ENCODE data around the gene APP. TPM values are rescaled to one million over a fixed set of nuclear protein-coding genes. Genes with fewer than 3 reads are reported as not detected.

The APP gene
- total RNA-seq, 1 experiment from 2014 or later: 560 TPM

DNA sequence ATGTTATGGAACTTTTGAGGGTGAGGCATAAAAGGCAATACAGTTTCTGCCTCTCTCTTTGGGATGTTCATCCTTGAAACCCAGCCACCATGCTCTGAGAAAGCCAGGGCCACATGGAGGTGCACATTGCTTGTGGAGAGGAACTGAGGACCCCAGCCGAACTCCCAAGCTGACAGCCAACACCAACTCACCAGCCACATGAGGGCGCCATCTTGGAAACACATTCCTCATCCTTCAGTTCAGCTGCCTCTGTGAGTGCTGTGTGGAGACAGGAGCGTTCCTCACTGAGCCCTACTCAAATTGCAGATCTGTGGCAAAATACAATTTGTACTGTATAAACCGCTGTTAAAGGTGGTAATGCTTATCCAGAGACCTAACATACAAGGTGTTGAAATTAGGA, 298.3 kb downstream of the APP start:
- peak; percentile 51 for DNase-seq (ENCODE audit: low spot score)
- CTCF ChIA-PET: interaction anchor here (1.1 to 2.8 kb wide), 5 partner anchors 10 to 264 kb away, joined by 3 to 13 read pairs (median 5); no protein-coding TSS in a partner anchor
- no peak for TF ChIP-seq IRF2 (CRISPR knock-in tag; IDR thresholded peaks at IDR 0.05; ENCODE audit: borderline replicate concordance, low read depth)
- TF ChIP-seq, protein P1, sequence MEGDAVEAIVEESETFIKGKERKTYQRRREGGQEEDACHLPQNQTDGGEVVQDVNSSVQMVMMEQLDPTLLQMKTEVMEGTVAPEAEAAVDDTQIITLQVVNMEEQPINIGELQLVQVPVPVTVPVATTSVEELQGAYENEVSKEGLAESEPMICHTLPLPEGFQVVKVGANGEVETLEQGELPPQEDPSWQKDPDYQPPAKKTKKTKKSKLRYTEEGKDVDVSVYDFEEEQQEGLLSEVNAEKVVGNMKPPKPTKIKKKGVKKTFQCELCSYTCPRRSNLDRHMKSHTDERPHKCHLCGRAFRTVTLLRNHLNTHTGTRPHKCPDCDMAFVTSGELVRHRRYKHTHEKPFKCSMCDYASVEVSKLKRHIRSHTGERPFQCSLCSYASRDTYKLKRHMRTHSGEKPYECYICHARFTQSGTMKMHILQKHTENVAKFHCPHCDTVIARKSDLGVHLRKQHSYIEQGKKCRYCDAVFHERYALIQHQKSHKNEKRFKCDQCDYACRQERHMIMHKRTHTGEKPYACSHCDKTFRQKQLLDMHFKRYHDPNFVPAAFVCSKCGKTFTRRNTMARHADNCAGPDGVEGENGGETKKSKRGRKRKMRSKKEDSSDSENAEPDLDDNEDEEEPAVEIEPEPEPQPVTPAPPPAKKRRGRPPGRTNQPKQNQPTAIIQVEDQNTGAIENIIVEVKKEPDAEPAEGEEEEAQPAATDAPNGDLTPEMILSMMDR (IDR thresholded peaks at IDR 0.05): 0 out of 2 replicates have a peak, but pooled peaks have one; percentile 19
- Mint-ChIP-seq H3K36me3 (peaks cover 5% of the 10 kb centered on the region), H3K27ac (no peak overlapping the region), H3K9me3 (peaks cover 12% of the 10 kb centered on the region; the same call in 1 of the 2 replicates), H3K4me3 (no peak overlapping the region), H3K4me1 (peaks cover 4% of the 10 kb centered on the region), H3K27me3 (ENCODE audit: low read depth) (no peaks in the 10 kb centered on the region)
- POLR2A ChIA-PET: interaction anchor here (0.7 kb wide), 1 partner anchor 593 kb away, joined by 6 read pairs; no protein-coding TSS in a partner anchor
- peak; percentile 82 for ATAC-seq

DNA sequence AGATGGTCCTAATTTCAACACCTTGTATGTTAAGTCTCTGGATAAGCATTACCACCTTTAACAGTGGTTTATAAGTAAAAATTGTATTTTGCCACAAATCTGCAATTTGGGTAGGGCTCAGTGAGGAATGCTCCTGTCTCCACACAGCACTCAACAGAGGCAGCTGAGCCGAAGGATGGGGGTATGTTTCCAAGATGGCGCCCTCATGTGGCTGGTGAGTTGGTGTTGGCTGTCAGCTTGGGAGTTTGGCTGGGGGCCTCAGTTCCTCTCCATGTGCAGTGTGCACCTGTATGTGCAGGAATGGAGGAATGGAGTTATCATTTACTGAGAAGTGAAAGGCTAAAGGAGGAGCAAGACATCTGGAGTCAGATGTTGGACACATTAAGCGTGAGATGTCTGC, 299.0 kb downstream of the APP start:
- DNase-seq (ENCODE audit: low spot score) (peak; percentile 41), ATAC-seq (peak; percentile 64)
- no peak overlapping the region for H3K4me3 Mint-ChIP-seq
- no peaks in the 10 kb centered on the region for H3K27me3 Mint-ChIP-seq (ENCODE audit: low read depth)
- H3K27ac Mint-ChIP-seq: no peak overlapping the region
- no peak for TF ChIP-seq TP53 (CRISPR knock-in tag; IDR thresholded peaks at IDR 0.05)
- TF ChIP-seq ZNF396 (CRISPR knock-in tag; IDR thresholded peaks at IDR 0.05; ENCODE audit: borderline replicate concordance): no peak
- no peak for TF ChIP-seq ZNF232 (CRISPR knock-in tag; IDR thresholded peaks at IDR 0.05)
- TF ChIP-seq, protein P2, sequence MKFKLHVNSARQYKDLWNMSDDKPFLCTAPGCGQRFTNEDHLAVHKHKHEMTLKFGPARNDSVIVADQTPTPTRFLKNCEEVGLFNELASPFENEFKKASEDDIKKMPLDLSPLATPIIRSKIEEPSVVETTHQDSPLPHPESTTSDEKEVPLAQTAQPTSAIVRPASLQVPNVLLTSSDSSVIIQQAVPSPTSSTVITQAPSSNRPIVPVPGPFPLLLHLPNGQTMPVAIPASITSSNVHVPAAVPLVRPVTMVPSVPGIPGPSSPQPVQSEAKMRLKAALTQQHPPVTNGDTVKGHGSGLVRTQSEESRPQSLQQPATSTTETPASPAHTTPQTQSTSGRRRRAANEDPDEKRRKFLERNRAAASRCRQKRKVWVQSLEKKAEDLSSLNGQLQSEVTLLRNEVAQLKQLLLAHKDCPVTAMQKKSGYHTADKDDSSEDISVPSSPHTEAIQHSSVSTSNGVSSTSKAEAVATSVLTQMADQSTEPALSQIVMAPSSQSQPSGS (CRISPR knock-in tag; IDR thresholded peaks at IDR 0.05; ENCODE audit: borderline replicate concordance, low read depth): no peak
- no peak for TF ChIP-seq TEAD1 (CRISPR knock-in tag; IDR thresholded peaks at IDR 0.05)
- TF ChIP-seq CREB1 (CRISPR knock-in tag; IDR thresholded peaks at IDR 0.05): no peak
- no peak for TF ChIP-seq NR1H2 (CRISPR knock-in tag; IDR thresholded peaks at IDR 0.05)
- TF ChIP-seq GABPB1 (CRISPR knock-in tag; IDR thresholded peaks at IDR 0.05): no peak
- TF ChIP-seq, protein P3, sequence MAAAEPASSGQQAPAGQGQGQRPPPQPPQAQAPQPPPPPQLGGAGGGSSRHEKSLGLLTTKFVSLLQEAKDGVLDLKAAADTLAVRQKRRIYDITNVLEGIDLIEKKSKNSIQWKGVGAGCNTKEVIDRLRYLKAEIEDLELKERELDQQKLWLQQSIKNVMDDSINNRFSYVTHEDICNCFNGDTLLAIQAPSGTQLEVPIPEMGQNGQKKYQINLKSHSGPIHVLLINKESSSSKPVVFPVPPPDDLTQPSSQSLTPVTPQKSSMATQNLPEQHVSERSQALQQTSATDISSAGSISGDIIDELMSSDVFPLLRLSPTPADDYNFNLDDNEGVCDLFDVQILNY (CRISPR knock-in tag; IDR thresholded peaks at IDR 0.05): no peak
- TF ChIP-seq ATF1 (CRISPR knock-in tag; IDR thresholded peaks at IDR 0.05): no peak
- TF ChIP-seq, protein P4, sequence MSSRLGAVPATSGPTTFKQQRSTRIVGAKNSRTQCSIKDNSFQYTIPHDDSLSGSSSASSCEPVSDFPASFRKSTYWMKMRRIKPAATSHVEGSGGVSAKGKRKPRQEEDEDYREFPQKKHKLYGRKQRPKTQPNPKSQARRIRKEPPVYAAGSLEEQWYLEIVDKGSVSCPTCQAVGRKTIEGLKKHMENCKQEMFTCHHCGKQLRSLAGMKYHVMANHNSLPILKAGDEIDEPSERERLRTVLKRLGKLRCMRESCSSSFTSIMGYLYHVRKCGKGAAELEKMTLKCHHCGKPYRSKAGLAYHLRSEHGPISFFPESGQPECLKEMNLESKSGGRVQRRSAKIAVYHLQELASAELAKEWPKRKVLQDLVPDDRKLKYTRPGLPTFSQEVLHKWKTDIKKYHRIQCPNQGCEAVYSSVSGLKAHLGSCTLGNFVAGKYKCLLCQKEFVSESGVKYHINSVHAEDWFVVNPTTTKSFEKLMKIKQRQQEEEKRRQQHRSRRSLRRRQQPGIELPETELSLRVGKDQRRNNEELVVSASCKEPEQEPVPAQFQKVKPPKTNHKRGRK (CRISPR knock-in tag; IDR thresholded peaks at IDR 0.05; ENCODE audit: borderline replicate concordance): no peak
- TF ChIP-seq FOXK1 (CRISPR knock-in tag; IDR thresholded peaks at IDR 0.05): no peak
- TF ChIP-seq, protein P5, sequence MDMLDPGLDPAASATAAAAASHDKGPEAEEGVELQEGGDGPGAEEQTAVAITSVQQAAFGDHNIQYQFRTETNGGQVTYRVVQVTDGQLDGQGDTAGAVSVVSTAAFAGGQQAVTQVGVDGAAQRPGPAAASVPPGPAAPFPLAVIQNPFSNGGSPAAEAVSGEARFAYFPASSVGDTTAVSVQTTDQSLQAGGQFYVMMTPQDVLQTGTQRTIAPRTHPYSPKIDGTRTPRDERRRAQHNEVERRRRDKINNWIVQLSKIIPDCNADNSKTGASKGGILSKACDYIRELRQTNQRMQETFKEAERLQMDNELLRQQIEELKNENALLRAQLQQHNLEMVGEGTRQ (CRISPR knock-in tag; IDR thresholded peaks at IDR 0.05): no peak
- TF ChIP-seq ETV6 (CRISPR knock-in tag; IDR thresholded peaks at IDR 0.05): no peak
- no peak for TF ChIP-seq CBFB (CRISPR knock-in tag; IDR thresholded peaks at IDR 0.05; ENCODE audit: low read depth)
- TF ChIP-seq, protein P6, sequence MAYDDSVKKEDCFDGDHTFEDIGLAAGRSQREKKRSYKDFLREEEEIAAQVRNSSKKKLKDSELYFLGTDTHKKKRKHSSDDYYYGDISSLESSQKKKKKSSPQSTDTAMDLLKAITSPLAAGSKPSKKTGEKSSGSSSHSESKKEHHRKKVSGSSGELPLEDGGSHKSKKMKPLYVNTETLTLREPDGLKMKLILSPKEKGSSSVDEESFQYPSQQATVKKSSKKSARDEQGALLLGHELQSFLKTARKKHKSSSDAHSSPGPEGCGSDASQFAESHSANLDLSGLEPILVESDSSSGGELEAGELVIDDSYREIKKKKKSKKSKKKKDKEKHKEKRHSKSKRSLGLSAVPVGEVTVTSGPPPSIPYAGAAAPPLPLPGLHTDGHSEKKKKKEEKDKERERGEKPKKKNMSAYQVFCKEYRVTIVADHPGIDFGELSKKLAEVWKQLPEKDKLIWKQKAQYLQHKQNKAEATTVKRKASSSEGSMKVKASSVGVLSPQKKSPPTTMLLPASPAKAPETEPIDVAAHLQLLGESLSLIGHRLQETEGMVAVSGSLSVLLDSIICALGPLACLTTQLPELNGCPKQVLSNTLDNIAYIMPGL (CRISPR knock-in tag; IDR thresholded peaks at IDR 0.05): no peak
- H3K4me1 Mint-ChIP-seq: peaks cover 9% of the 10 kb centered on the region
- ChIA-PET CTCF (interaction anchor here (0.7 to 2.8 kb wide), 6 partner anchors 9 to 265 kb away, joined by 3 to 13 read pairs (median 4); no protein-coding TSS in a partner anchor), POLR2A (no interaction called here)
- H3K36me3 Mint-ChIP-seq: peaks cover 3% of the 10 kb centered on the region
- peaks cover 12% of the 10 kb centered on the region; the same call in 1 of the 2 replicates for H3K9me3 Mint-ChIP-seq
